Astrocyte of the hippocampus (primary cell): ENCODE measurements around the gene BMI1.
A peak's percentile ranks its signal among the peaks of the same experiment; 100 is the strongest.
"Not testable (repeated sequence)": the region's sequence is repeated elsewhere in the genome, so short reads cannot be mapped to it uniquely, and the experiment has no call there.

Experiments
- DNase-seq: peaks from one replicate; pipeline ENCODE4 v3.0.0; 2011; ENCODE audit warnings: low read depth, low spot score

BMI1 gene

DNA sequence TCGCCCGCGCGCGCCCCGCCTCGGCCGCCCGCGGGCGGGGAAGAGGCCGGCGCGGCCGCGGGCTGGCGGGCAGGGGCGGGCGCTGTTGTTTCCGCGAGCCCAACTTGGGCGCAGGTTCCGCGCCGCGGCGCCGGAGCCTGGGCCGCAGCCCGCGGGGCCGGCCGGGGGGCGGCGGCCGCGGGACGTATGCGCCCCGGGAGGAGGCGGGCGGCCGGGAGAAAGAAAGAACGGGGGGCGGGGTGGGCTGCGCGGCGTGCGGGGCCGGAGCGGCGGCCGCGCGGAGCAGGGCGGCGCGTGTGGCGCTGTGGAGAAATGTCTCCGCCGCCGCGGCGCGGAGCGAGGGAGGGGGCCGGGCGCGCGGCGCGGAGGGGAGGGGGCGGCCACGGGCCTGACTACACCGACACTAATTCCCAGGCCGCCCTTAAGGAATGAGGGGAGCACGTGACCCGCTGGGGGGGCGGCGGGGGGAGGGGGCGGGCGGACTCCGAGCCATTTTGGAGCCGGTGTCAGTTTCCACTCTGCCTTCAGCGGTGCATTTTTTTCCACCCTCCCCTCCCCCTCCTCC, at the start of gene BMI1:
TSS of gene BMI1 (plus strand) at position 509 of the 565 bp plus-strand sequence. CDS start 5,351 bp downstream, outside the sequence.
- DNase-seq = peak; percentile 90

DNA sequence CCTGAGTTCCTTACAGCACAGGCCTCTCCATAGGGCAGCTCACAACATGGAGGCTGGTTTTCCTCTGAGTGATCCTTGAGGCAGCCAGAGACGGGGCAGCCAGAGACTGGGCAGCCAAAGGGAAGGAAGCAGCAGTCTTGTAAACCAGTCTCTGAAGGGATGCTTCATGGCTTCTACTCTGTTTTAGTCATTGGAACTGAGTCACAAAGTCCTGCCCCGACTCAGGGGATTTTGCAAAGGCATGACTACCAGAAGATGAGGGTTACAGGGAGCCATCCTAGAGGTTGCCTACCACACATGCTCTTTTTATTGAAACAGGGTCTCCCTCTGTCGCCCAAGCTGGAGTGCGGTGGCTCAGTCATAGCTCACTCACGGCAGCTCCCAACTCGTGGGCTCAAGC, 49.1 kb upstream of the BMI1 start:
- DNase-seq = no peak

DNA sequence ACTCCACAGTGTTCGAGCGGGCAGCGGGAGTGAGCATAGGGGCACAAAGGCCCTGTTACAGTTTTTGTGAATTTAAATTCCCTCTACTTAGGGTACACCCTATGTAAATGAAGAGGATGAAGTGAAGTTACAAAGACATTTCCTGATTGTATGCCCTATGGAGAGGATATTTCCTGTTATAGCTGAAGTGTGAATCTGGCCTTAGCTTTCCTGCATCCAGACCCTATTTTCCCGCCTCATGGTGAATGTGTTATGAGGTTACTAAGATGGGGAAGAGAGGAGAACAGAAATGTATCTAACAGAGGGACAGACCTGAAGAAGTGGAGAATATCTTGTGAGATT, 42.5 kb upstream of the BMI1 start:
- no peak for DNase-seq

DNA sequence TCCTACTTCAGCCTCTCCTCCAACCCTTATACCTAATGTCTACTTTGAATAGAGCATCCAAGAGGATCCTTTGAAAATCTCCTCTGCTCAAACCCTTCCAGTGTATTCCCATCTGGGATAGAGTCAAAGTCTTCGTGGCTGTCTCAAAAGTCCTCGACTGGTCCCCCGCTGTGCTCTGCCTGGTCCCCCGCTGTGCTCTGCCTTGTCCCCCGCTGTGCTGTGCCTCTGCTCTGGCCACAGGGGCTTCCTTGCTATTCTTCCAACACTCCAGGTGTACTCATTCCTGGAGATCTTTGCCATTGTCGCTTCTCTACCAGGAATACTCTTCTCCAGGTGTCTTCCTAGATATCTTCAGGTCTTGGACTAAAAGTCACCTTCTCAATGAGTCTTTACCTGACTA, 40.8 kb upstream of the BMI1 start:
- no peak for DNase-seq

DNA sequence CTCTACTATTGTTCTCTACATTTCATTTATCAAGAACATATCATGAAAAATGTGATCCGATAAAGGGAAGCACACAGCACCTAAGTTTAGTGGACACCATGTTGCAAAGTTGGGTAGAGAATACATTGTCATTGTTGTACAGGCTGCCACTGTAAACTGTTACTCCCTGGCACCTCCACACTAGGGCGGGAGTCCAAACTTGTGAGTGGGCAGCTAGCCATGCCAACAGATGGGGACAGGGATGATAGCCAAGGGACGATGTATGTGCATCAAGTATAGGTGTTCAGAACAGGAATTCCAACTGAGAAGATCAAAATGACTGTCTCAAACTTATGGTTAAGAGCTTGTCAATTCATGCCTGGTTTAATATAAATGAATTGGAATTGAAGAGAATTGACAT, 35.8 kb upstream of the BMI1 start:
- DNase-seq = no peak

DNA sequence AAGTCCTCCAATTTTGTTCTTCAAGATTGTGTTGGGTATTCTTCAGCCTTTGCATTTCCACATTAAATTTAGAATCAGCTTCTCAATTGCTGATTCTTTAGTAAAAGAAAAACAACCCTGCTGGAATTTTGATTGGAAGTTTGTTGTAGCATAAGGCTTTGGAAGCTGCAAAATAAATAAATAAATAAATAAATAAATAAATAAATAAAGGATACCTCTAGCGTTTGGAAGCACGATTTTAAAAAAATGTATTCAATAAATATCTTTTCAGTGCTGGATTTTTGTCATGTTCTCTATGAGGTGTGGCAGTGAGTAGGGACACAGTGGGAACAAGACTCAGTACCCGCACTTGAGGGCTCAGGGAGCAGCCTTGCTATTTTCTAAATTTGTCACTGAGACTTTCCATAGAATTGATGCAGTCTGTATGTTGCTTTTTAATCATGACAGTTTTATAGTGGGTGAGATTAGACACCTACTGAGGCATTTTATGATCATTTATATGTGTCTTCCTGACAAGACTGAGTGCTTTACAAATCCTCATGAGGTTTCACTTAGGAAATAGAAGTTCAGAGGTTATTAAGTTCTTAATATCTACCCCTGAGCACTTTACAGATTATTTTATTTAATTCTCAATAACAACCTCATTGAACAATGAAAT, 27.0 kb upstream of the BMI1 start:
- no peak for DNase-seq

DNA sequence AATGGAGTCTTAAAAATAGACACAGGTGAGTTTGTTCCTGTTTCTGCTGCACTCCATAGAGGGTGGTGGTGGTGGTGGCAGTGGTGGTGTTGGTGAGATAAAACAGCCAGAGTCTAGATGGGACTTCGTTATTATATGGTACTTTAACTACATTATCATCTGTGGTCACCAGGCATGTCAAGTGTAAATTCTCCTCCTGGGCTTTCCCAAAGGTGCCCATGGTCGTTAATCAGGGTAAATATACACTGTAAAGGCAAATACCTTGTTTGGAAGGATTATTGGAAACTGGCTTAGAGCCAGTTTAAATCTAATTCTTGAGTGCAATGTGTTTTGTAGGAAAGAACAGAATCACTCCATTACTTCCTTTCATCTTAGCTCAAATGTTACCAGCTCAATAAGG, 26.2 kb upstream of the BMI1 start:
- DNase-seq = no peak

DNA sequence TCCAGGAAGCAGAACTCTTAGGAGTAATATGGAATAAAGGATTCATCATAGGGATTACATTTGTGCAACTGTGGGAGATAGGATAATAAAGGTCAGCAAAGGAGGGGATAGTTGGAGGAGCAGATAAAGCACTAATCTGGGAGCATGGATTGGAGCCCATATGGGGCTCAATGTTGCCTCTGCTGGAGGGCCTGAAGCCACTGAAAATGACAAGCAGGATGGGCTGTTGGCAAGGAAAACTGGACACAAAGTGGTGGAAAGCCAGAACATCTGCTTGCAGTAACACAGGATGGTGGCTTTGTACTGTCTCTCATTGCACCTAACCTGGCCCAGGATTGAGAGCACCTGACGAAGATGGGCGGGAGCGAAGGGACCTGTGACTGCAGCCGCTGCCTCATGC, 19.7 kb upstream of the BMI1 start:
- DNase-seq = no peak

DNA sequence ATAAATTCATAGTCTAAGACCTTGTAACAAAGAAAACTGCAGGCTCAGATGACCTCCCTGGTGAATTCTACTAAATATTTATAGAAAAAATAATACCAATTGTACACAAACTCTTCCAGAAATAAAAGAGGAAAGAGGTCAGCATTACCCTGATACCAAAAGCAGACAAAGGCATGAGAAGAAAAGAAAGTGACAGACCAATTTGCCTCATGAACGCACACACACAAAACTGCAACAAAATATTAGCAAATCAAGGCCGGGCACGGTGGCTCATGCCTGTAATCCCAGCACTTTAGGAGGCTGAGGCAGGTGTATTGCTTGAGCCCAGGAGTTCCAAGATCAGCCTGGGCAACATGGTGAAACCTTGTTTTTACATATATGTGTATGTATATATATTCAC, 17.4 kb upstream of the BMI1 start:
- no peak for DNase-seq

DNA sequence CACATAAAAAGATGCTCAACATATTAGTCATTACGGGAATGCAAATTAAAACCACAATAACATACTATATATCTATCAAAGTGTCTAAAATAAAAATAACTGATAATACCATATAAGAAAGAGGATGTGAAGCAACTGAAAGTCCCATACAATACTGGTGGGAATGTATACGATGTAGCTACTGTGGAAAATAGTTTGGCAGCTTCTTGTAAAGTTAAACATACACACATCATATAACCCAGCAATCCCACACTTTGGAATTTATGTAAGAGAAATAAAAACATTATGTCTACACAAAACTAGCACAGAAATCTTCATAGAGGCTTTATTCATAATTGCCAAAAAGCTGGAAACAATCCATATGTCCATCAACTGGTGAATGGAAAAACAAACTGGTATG, 15.2 kb upstream of the BMI1 start:
- no peak for DNase-seq

DNA sequence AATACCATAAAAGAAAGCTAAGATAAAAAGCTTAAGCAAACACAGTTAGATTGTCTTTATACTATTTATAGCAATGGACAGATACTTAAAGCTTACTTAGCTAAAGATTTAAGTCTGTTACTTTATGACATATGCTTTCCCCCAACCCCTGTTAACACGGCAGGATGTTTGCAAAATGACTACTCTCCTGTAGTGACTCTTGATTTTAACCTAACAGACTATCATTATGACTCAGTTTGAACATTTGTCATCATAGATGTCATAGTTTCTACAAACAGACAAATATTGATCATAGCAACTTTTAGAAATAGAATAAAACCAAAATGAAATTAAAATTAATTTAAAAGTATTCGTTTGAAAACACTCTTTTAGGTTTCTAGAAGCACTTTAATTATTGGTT, 12.5 kb upstream of the BMI1 start:
- no peak for DNase-seq

DNA sequence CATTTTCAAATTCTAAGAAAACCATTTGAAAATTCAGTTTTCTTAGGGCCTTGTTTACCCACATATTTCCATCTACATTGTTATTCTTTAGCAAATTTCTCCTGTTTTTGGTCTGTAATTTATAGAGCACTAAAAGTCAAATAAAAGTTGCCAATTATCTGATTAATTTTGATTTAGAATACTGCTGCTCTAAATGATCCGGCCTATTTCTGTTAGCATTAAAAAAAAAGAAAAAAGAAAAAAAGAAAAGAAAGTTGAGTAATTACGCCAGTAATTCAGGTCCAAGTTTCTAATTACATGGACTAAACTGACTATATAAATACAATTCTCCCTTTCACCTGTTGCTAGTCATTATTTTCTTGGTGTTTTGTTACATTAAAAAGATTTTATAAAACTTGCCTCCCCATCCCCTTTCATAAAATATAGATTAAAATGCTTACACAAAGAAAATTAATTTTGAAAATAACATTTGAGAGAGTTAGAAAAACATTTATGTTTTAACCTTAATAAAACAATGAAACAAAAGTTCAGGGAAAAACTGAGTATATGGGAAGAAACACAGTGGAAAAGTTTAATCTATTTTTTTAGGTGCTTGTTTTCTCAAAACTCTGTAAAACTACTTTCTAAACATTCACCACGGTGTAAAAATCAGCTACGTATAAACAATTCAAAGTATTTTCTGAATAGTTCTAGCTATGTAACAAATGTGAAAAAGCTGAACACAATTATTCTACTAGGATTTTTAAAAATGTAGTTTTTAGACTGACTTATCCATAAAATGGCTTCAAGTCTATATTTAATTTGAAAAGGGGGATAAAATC, 11.5 kb upstream of the BMI1 start:
- DNase-seq = no peak

DNA sequence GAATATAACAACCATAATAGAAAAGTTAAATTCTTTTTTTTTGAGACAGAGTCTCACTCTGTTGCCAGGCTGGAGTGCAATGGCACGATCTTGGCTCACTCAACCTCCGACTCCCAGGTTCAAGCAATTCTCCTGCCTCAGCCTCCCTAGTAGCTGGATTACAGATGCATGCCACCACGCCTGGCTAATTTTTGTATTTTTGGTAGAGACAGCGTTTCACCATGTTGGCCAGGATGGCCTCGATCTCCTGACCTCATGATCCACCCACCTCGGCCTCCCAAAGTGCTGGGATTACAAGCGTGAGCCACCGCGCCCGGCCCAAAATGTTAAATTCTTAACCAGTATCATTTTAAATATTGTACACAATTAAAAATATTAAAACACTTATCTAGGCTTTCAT, 10.9 kb upstream of the BMI1 start:
- DNase-seq = not testable (repeated sequence)

DNA sequence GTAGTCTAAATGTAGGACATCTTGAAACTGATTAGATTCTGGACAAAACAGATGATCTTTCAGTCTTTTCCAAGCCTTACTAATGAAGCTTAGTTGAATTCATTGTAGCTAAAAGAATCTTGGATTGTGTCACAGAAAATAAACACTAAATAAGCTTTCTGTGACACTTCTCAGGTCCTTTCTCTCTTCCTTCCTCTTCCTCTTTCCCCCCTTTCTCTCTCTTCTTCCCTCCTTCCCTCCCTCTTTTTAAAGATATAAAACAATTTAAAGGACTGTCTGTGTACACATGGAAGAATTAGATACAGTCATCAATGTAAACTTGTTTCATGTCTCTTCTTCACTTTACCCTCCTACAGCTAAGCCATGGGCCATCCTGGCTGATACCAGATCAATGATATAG, 10.0 kb upstream of the BMI1 start:
- no peak for DNase-seq

DNA sequence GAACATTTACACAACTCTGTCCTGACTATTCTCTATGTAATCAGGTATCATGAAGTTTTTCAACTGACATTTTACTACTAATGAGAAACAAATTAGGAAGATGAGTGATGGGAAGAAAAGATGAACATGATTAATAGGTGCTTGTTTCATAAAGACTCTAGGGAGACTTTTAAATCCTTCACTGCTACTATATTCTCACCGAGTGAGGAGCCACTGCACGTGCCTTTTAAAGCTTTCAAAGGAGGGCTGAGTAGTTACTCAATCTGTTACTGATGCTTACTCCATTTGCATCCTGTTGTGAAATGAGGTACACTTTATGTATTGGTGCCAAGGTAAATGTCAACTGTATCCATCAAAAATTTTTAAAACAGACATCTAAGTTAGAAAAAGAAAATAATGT, 6.0 kb upstream of the BMI1 start:
- no peak for DNase-seq

DNA sequence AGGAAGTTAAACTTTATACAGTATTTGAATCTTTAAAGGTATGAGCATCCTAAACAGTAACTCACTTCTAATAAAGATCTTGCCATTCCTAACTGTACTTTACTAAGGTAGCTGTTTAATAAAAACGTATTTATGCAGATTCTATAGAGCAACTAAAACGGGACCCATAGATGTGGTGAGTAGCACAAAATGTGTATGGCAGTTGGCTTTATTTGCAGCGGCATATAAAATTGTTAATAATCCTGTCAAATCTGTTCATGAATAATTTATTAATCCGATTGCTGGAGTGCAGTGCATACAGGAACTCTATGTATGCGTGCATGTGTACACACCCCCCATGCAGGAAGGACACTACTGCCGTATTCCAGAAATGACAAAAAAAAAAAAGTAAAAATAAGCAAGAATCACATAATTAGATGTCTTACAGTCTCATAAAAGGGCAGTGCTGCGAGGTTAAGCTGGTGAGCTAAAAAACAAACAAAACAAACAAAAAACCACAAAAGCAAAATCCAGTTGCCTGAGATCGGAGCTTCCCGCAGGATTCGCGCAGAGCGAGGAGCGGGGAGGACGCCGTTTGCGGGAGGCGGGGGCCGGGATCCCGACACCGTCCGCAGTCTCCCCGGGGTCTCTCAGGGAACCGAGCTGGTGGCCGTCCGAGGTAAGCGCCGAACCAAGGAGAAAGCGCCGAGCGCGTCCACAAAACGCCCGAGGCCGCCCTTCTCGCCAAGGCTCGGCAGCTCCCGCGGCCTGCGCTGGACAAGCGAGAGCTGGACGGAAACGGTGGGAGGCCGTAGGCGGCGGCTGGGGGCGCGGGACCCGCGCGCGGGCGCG, 5.2 kb upstream of the BMI1 start:
- DNase-seq = no peak

DNA sequence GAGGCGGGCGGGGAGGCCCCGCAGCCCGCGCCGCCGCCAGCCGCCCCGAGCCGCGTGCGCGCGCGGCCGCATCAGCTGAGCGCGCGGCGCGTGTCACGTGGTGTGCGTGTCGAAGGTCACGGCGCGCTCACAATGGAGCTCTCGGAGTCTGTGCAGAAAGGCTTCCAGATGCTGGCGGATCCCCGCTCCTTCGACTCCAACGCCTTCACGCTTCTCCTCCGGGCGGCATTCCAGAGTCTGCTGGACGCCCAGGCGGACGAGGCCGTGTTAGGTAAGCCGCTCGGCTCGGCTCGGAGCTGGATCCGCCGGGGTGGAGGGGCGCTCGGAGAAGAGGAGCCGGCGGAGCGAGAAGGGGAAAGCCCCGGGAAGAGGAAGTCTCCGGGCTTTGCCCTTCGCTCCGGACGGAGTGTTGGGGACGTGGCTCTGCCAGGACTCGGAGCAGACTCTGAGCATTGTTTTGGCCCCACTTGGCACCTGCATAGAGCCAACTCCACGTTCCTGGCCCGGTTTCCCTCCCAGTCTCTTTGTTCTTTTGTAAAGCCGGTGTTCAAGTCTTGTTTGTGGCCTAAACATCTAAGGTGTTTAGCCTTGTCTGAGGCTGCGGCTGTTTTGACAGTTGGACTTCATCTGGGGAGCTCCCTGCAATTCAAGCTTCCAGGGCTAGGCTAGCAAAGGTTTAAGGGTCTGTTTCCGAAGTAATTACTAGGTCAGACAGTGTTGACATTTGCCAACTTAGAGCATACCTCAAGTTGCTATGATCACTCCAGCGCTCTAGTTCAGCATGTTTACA, 4.4 kb upstream of the BMI1 start, which contains the start of gene COMMD3:
TSS of gene COMMD3 (plus strand) at position 103 of the 790 bp plus-strand sequence. CDS start at position 133, 30 bp downstream.
- DNase-seq = peak; percentile 95

DNA sequence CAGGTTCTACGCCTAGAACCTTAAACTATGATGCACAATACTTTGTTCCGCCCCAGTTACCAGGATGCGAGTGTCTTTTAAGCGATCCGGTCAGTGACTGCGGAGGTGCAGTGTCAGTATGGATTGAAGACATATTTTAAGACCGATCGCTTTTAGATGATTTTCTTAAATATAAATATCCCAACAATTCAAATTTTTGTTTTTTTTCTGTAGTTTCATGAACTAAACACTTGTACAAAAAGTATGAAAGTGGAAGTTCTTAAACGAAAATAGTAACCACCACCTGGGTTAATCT, 3.9 kb upstream of the BMI1 start:
- no peak for DNase-seq

DNA sequence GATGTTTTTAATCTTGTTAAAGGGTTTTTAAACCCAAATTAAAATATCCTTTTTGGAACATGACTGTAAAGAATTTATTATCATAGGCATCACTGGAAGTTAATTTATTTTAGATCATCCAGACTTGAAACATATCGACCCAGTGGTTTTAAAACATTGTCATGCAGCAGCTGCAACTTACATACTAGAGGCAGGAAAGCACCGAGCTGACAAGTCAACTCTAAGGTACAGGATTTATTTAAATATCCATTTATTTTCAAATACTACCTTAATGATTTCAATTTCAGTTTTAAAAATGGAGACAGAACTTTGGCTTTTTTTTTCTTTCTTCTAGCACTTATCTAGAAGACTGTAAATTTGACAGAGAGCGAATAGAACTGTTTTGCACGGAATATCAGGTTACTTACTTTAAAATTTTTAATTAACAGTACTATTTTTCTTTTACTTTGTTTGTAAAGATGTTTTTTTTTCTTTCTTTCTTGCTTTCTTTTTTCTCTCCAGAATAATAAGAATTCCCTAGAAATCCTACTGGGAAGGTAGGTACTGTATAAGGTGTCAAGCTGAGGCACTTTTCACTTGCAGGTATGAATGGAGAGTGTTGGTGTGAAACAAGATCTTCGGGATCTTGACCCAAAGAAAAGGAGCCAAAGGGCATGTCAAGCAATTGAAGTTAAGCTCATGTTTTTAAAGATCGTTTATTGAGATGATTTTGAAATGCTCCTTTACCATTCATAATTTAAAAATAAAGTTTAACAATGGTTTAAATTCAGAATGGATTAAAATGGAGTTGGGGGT, 2.9 kb upstream of the BMI1 start:
- no peak for DNase-seq

DNA sequence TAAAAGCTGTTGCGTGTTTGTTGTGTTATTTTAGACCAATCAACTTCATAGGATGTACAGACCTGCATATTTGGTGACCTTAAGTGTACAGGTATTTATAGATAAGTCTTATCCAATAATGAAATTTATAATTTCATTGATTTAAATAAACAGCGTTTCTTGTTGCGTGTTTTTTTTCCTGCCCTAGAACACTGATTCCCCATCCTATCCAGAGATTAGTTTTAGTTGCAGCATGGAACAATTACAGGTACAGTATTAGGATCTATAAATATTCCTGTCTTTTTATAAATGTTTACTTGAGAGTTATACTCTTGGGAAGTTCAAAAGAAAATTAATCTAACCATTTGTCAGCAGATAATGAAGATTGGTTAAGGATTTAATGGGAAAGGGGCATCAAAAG, 2.1 kb upstream of the BMI1 start:
- DNase-seq = no peak

DNA sequence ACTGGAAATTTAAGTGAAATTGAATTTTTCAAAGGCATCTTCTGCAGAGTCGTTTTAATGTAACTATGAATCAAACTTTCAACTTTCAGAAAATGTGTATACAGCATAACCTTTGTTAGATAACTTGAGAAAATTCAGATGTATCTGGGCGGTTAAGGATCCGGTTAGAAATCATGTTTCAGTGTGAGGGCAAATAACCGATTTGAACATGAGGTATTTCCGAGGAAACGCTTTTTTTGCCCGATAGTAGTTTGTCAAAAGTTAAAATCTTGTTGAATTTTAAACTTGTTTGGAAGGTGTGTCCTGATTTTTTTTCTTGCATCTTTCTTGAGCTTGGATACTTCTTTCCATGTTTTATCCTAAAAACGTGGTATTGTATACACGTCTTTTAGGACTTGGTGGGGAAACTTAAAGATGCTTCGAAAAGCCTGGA, 1.3 kb upstream of the BMI1 start:
- no peak for DNase-seq
